SKM-1 (cell line): Measurements from ENCODE around the gene SRR.

Source experiments
- DNase-seq: peaks from one replicate; lab custom pipeline; 2025; ENCODE audit not compliant: unreplicated experiment; lab: John Stamatoyannopoulos, UW

The SRR gene

GRCh38 chr17:2369551-2370210, 65.9 kb downstream of the SRR start:
- DNase-seq: no peak

- DNase-seq: no peak
These were observed 66.5 kb downstream of the SRR start for GRCh38 chr17:2370211-2370589.

DNA sequence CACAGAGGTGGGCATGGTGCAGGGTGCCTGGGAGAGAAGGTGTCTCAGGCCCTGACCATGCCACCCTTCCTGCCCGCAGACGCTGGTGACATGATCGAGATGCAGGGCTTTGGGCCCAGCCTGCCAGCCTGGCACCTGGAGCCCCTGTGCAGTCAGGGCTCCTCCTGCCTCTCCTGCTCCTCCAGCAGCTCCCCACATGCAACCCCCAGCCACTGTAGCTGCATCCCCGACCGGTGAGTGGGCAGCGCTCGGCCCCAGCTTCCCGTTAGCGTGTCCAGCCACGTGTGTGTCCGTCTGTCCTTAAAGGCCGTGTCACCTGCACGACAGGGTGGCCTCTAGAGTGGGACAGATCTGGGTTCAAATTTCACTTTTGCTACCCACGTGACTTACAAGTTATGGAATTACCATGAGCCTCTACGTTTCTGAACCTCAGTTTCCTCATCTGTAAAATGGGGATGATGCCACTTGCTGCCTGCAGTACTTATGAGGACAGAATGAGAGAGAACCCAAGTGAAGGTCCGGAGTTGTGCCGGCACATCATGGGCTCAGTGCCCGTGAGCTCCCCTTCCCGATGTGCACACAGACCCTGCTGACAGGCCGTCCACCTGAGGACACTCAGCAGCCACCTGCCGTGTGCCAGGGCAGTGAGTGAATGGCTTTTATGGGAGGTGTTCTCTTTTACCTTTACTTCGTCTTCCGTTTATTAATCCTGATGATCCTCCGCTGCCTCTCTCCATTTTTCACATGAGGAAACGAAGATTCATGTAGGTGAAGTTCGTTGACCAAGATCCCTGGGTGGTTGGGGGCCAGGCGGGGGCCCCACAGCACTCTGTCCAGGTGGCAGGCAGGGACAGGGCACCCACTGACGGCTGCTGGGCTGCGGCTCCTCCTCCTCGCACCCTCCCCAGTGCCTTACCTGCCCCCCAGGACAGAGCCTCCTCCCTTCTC, 67.7 kb downstream of the SRR start:
- no peak for DNase-seq

DNA sequence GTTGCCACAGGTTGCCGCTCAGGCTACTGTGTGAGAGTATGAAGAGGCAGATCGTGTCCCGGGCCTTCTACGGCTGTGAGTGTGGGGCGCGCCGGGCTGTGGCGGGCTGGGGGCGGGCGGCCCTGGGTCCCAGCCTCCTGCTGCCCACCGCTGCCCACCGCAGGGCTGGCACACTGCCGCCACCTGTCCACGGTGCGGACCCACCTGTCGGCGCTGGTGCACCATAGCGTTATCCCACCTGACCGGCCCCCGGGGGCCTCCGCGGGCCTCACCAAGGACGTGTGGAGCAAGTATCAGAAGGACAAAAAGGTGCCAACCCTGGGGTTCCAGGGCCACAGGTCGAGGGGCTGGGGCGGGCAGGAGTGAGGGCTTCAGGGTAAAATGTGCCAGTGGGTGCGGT, 68.4 kb downstream of the SRR start:
- DNase-seq: no peak

- DNase-seq: no peak
These were observed 68.9 kb downstream of the SRR start for GRCh38 chr17:2372681-2373080.

DNA sequence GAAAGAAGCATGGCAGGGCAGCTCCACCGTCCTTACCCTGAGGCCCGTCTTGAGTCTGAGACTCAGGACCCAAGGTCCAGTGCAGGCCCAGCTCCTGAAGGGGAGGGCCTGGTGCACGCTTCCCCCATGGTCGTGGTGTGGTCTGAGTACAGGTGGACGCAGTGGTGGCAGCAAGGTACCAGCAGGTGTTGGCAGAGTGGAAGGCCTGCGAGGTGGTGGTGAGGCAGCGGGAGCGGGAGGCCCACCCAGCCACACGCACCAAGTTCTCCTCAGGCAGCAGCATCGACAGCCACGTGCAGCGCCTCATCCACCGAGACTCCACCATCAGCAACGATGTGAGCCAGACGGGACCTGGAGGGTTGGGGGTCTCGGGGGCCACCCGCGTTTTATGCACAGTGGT, 69.4 kb downstream of the SRR start:
- no peak for DNase-seq
